Left kidney (tissue), 2 donors: ENCODE measurements around the gene BANF2. TPM values are rescaled to one million over a fixed set of nuclear protein-coding genes. Genes with fewer than 3 reads are reported as not detected.
"Not testable (repeated sequence)": the region's sequence is repeated elsewhere in the genome, so short reads cannot be mapped to it uniquely, and the experiment has no call there.

Experiments used
- DNase-seq: peaks from one replicate; pipeline ENCODE4 v3.0.0-alpha.2; 2013
- polyA plus RNA-seq: library from polyadenylated mRNA; unstranded; fragments of 120-200 nt; gene quantifications from one replicate; pipeline ENCODE4 v1.2.1, GENCODE V29; 2013; ENCODE audit not compliant: insufficient read length

Gene BANF2
- polyA plus RNA-seq, 1 donor: 0.38 TPM

DNA sequence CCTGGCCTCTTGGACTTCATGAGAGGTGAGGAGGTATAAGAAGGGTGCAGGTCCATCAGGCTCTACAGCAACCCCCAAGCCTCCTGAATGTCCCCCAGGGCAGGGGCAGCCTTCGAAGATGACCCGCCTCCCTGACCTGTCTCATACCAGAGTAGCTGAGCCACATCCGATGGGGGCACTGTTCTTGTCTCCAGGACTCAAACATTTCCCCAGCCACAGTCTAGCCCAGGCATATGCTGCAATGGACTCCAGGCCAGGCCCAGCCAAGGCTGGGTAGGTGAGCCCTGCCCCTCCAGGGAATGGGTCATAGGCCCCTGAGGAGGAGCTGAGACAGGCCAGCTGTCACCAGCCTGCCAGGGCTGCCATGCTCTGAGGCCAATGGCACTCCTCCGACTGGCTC, 65.3 kb downstream of the BANF2 start:
- no peak for DNase-seq

GRCh38 chr20:17765584-17765983, 65.8 kb downstream of the BANF2 start:
- no peak for DNase-seq

- DNase-seq: no peak
Measured at GRCh38 chr20:17766226-17766625, 66.5 kb downstream of the BANF2 start.

DNA sequence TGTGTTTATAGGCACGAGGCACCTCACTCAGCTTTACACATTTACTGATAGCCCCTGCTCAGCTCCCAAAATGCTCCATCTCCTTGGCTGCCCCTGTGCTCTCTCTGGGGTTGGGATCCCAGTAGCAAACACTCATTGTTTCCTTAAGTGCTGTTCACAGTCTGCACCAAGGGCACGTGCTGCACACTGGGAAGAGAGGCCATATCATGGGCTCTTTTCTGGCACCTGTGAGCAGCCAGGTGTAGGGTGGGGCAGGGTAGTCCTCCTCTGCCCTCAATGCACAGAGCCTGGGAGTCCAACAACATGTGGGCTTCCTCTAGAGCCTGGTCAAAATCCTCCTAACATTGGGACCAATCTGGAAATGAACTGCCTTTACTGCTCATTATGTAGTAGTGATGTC, 67.9 kb downstream of the BANF2 start:
- no peak for DNase-seq

DNA sequence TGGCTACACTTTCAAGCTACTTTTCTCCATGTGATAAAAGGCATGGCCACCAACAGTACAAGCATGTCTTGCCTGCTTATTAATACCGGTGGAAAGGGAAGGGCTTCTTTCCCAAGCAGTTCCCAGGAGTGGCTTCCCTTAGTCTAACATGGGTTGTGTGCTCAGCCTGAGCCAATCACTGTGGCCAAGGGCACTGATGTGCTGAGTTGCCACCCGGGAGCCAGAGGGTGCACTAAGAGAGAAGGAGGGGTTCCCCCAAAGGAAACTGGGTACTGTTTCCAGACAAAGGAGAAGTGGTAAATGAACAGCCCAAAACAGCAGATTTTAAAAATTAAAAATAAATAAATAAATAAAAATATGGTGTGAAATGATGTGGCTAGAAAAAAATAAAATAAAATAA, 68.5 kb downstream of the BANF2 start:
- no peak for DNase-seq

- DNase-seq: not testable (repeated sequence)
Measured at GRCh38 chr20:17769716-17770115, 70.0 kb downstream of the BANF2 start.

GRCh38 chr20:17771206-17772004, 71.6 kb downstream of the BANF2 start:
- DNase-seq: peak; percentile 28

- DNase-seq: no peak
Measured at GRCh38 chr20:17772005-17772343, 72.2 kb downstream of the BANF2 start.

DNA sequence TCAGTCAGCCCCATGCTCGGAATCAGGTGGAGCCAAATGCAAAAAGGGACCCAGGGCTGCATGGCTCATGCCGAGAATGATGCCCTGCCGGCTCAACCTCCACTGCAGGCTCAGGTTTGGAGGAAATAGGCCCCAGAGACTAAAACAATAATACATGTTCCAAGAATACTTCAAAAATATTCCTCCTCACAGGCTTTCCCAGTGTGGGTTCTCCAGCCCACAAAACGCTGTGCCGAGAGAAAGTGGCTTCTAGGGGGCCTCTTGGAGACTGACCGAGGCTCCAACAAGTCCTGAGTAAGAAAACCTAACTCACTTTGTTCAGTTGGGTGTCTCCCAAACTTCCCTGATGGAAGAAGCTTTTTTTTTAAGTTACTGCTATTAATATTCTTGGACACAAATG, 73.9 kb downstream of the BANF2 start:
- no peak for DNase-seq

DNA sequence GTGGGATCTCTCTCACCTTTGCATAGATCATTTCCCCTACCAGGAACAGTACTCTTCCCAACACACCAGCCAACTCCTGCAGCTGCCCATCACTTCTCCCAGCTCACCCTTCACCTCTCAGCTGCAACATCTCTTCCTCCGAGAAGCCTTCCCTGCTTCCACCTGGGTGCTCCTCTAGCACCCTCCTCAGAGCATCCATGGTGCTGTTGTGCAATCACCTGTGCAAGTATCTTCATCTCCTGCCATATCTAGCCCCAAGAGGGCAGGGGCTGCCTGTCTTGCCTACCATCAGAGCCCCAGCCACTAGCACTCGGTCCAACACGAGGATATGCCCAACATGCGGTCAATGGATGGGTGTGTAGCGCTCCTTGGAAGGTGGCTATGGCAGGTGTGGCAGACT, 75.8 kb downstream of the BANF2 start:
- DNase-seq: no peak

DNA sequence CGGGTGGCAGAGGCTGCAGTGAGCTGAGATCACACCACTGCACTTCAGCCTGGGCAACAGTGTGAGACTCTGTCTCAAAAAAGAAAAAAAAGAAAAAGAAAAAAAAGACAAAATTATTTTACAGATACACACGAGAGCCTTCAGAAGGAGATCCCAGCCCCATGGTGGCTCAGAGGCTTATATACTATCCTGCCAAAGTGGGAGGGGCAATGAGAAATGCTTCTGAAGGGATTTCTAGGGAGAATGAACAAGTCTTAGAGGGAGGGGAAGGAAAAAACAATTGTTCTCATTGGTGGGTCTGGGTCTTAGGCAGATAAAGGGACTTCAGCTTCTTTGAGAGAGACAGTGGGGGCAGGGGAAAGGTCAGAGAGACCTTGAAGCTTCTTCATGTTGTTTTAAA, 76.8 kb downstream of the BANF2 start:
- no peak for DNase-seq

GRCh38 chr20:17779011-17779410, 79.2 kb downstream of the BANF2 start:
- not testable (repeated sequence) for DNase-seq

DNA sequence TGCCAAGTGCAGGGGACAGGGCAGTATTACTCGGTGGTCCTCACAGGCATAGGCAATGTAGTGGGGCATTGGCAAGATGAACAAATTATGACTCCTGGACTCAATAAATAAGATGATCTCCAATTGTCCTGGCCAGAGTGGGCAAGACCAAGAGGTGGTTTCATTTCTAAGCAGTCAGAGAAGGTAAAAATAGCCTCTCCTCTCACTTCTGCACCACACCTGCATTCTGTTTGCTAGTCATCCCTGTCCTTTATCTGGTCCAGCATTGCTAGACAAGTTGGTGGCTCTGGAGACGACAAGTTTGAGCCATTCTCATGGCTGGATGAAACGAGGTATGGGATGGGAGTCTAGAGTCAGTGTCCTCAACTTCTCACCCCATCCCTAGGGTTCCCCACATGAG, 83.0 kb downstream of the BANF2 start:
- no peak for DNase-seq

- DNase-seq: no peak
Measured at GRCh38 chr20:17783671-17784070, 83.9 kb downstream of the BANF2 start.

DNA sequence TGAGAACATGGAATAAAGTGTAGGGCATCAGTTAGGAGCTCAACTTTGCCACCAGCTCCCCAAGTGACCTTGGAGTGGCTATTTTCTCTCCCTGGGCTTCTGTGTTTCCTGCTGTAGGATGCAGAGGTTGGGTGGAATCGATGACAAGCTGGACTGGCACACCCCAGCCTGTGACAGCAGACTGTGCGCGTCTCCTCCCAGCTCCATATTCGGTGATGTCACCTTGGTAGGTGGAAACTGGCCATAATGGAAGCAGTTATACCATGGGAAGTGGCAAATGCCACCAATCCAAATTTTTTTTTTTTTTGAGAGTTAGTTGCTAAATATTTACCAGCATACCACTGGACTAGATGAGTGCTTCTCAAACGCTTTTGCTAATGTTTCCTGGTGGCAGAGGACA, 85.2 kb downstream of the BANF2 start:
- no peak for DNase-seq

Other genes starting within 250 kb of the BANF2 start
- gene BFSP1, start 168.6 kb upstream of the BANF2 start, polyA plus RNA-seq: 3.6 TPM
- gene DSTN, start 129.9 kb upstream of the BANF2 start, polyA plus RNA-seq: 352 TPM
- 117 TPM for gene RRBP1, start 17.7 kb upstream of the BANF2 start, polyA plus RNA-seq